Keratinocyte (primary cell): ENCODE results near the gene ZNF180. TPM values are rescaled to one million over a fixed set of nuclear protein-coding genes. Genes with fewer than 3 reads are reported as not detected.

ENCODE experiments used
- DNase-seq: peaks from one replicate; pipeline ENCODE4 v3.0.0-alpha.2; 2011; ENCODE audit warnings: low read depth, missing footprints, low spot score
- FAIRE-seq: peaks from 2 replicates; lab custom pipeline; 2011; peaks lifted over from hg19 to GRCh38; lab: Jason Lieb, UNC
- H2AFZ ChIP-seq: 2 replicates; pipeline ENCODE4 v1.6.0; 2012; ENCODE audit warnings: low read length, control low read depth, inconsistent platforms; ENCODE audit not compliant: control insufficient read depth
- H3K27ac ChIP-seq: 2 replicates; pipeline ENCODE4 v1.5.1; 2011; ENCODE audit warnings: low read length; ENCODE audit not compliant: control insufficient read depth, insufficient read depth
- H3K27me3 ChIP-seq: 3 replicates; pipeline ENCODE4 v1.6.0; 2011; ENCODE audit warnings: low read length; ENCODE audit not compliant: control insufficient read depth, insufficient read depth; ENCODE audit errors: extremely low read depth
- H3K36me3 ChIP-seq, 2 experiments: 2 replicates in 1 of 2; 3 replicates in 1 of 2; pipeline ENCODE4 v1.5.1; 2011; ENCODE audit warnings: low read length in 2 of 2, mild to moderate bottlenecking in 1 of 2; ENCODE audit not compliant: control insufficient read depth in 2 of 2, insufficient read depth in 2 of 2; ENCODE audit errors: extremely low read depth in 1 of 2
- H3K4me1 ChIP-seq: 3 replicates; pipeline ENCODE4 v1.5.1; 2011; ENCODE audit warnings: low read length; ENCODE audit not compliant: control insufficient read depth, insufficient read depth; ENCODE audit errors: extremely low read depth
- H3K4me2 ChIP-seq: 3 replicates; pipeline ENCODE4 v1.6.0; 2011; ENCODE audit warnings: low read depth, low read length; ENCODE audit not compliant: control insufficient read depth, insufficient read depth; ENCODE audit errors: extremely low read depth
- H3K4me3 ChIP-seq, 3 experiments: fragments of 200-600 bp in 1 of 3; sonication (generic) in 1 of 3; 2 replicates in 2 of 3; 3 replicates in 1 of 3; pipeline ENCODE4 v1.5.1; 2011 to 2016; ENCODE audit warnings: low read length in 3 of 3, mild to moderate bottlenecking in 3 of 3, control low read depth in 2 of 3, inconsistent platforms in 1 of 3, low read depth in 1 of 3, mixed read lengths in 1 of 3, mixed run types in 1 of 3, moderate library complexity in 1 of 3; ENCODE audit not compliant: control insufficient read depth in 2 of 3, insufficient read depth in 2 of 3; ENCODE audit errors: extremely low read depth in 1 of 3
- H3K79me2 ChIP-seq: 2 replicates; pipeline ENCODE4 v1.6.0; 2012; ENCODE audit warnings: low read length; ENCODE audit not compliant: control insufficient read depth, insufficient read depth
- H3K9ac ChIP-seq: 3 replicates; pipeline ENCODE4 v1.6.0; 2011; ENCODE audit warnings: low read length; ENCODE audit not compliant: control insufficient read depth, insufficient read depth; ENCODE audit errors: extremely low read depth
- H3K9me1 ChIP-seq: 3 replicates; pipeline ENCODE4 v1.6.0; 2011; ENCODE audit warnings: low read length; ENCODE audit not compliant: control insufficient read depth, insufficient read depth; ENCODE audit errors: extremely low read depth
- H3K9me3 ChIP-seq: 2 replicates; pipeline ENCODE4 v1.5.1; 2012; ENCODE audit warnings: low read depth, low read length; ENCODE audit not compliant: control insufficient read depth
- H4K20me1 ChIP-seq: 3 replicates; pipeline ENCODE4 v1.6.0; 2011; ENCODE audit warnings: low read length; ENCODE audit not compliant: control insufficient read depth, insufficient read depth; ENCODE audit errors: extremely low read depth
- CTCF ChIP-seq, 3 experiments: IDR thresholded peaks in 1 of 3; conservative IDR thresholded peaks in 1 of 3; optimal IDR thresholded peaks in 1 of 3; 2 replicates in 2 of 3; 3 replicates in 1 of 3; pipeline versions ENCODE3 to v1.5.1; 2011; ENCODE audit warnings: low read length in 3 of 3, mild to moderate bottlenecking in 3 of 3, moderate library complexity in 2 of 3, control low read depth in 1 of 3, inconsistent platforms in 1 of 3; ENCODE audit not compliant: insufficient read depth in 2 of 3; ENCODE audit errors: extremely low read depth in 1 of 3
- EZH2 ChIP-seq: IDR thresholded peaks from one replicate; pipeline ENCODE4 v1.6.1; 2012; ENCODE audit warnings: inconsistent platforms, mild to moderate bottlenecking, low read length, moderate library complexity
- dilution Hi-C: fragments of 300-500 bp; cut with MboI; formaldehyde crosslinking; loops from one replicate; pipeline ENCODE4 v1.7.0; 2020; ENCODE audit warnings: low sequenced_read_pairs; ENCODE audit not compliant: extremely low pct_ligation_motif_present
- polyA plus RNA-seq, 5 experiments: library from polyadenylated mRNA; depleted of rRNA in 3 of 5; stranded (reverse) in 3 of 5; stranded (forward) in 1 of 5; unstranded in 1 of 5; fragments of >200 nt; gene quantifications; 1 replicate in 1 of 5; 2 replicates in 3 of 5; 3 replicates in 1 of 5; pipeline versions ENCODE4 v1.2.1 to v1.2.3, GENCODE V29; 2011 to 2012; ENCODE audit warnings: missing spikeins in 2 of 5, low read depth in 1 of 5, low replicate concordance in 1 of 5

ZNF180 gene
- polyA plus RNA-seq, 1 donor (not counting 4 experiments of a cell fraction or from before 2014, with no cell fraction given) = 2.6 TPM

DNA sequence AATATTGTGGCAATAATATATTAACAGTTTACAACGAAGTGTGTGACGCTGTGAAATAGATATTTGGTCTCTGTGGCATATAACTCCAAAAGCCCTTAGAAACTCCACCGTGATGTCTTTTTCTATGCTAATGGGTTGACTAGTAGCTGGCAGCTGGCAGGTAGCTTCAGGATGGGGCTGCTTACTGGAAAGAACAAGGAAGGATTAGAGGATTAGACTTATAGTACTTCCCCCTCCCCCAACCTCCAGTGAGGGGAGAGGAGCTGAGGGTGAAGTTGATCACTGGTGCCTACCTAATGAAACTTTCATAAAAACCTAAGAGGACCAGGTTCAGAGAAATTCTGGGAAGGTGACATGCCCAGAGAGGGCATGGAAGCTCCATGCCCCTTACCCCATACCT is 61.9 kb downstream of the ZNF180 start:
- no peaks in the 10 kb centered on the region for H4K20me1 ChIP-seq
- dilution Hi-C loops = no loop called here
- H3K9ac ChIP-seq = no peak overlapping the region
- H3K79me2 ChIP-seq = no peaks in the 10 kb centered on the region
- no peak overlapping the region for H2AFZ ChIP-seq
- H3K4me2 ChIP-seq = no peak overlapping the region
- H3K36me3 ChIP-seq = peaks cover 0 to 11% of the 10 kb centered on the region in 2 experiments
- no peak overlapping the region for H3K4me3 ChIP-seq
- no peaks in the 10 kb centered on the region for H3K27me3 ChIP-seq
- no peak for DNase-seq
- TF ChIP-seq EZH2 (no peak), CTCF (optimal IDR thresholded peaks at IDR 0.05 in 1 of 3, IDR thresholded peaks at IDR 0.05 in 1 of 3, conservative IDR thresholded peaks at IDR 0.05 in 1 of 3; ENCODE audit: extremely low read depth in 1 of 3, insufficient read depth in 2 of 3, low read length in 3 of 3) (no peak)
- H3K4me1 ChIP-seq = no peaks in the 10 kb centered on the region
- no peak overlapping the region for H3K27ac ChIP-seq
- no peak for FAIRE-seq
- H3K9me1 ChIP-seq = no peaks in the 10 kb centered on the region
- peaks cover 2% of the 10 kb centered on the region for H3K9me3 ChIP-seq

GRCh38 chr19:44435441-44435840 is 64.9 kb downstream of the ZNF180 start:
- Histone ChIP-seq H3K4me2 (no peak overlapping the region), H3K9me3 (peaks cover 4% of the 10 kb centered on the region), H3K9me1 (no peaks in the 10 kb centered on the region), H3K4me3 (no peak overlapping the region), H3K4me1 (no peaks in the 10 kb centered on the region), H3K9ac (no peak overlapping the region), H2AFZ (no peak overlapping the region), H3K36me3 (peaks cover 0 to 6% of the 10 kb centered on the region in 2 experiments), H3K27ac (no peak overlapping the region), H3K27me3 (no peaks in the 10 kb centered on the region), H3K79me2 (no peaks in the 10 kb centered on the region), H4K20me1 (no peaks in the 10 kb centered on the region)
- DNase-seq (no peak), FAIRE-seq (no peak)
- dilution Hi-C loops = no loop called here
- TF ChIP-seq CTCF (optimal IDR thresholded peaks at IDR 0.05 in 1 of 3, IDR thresholded peaks at IDR 0.05 in 1 of 3, conservative IDR thresholded peaks at IDR 0.05 in 1 of 3; ENCODE audit: extremely low read depth in 1 of 3, insufficient read depth in 2 of 3, low read length in 3 of 3) = no peak
- TF ChIP-seq EZH2 = no peak
